Putamen (tissue), 1 donor: ENCODE measurements around the gene DNAJA3.

Experiments
- DNase-seq: peaks from one replicate; pipeline ENCODE4 v3.0.0-alpha.2; 2016; ENCODE audit warnings: low spot score

Gene DNAJA3

DNA sequence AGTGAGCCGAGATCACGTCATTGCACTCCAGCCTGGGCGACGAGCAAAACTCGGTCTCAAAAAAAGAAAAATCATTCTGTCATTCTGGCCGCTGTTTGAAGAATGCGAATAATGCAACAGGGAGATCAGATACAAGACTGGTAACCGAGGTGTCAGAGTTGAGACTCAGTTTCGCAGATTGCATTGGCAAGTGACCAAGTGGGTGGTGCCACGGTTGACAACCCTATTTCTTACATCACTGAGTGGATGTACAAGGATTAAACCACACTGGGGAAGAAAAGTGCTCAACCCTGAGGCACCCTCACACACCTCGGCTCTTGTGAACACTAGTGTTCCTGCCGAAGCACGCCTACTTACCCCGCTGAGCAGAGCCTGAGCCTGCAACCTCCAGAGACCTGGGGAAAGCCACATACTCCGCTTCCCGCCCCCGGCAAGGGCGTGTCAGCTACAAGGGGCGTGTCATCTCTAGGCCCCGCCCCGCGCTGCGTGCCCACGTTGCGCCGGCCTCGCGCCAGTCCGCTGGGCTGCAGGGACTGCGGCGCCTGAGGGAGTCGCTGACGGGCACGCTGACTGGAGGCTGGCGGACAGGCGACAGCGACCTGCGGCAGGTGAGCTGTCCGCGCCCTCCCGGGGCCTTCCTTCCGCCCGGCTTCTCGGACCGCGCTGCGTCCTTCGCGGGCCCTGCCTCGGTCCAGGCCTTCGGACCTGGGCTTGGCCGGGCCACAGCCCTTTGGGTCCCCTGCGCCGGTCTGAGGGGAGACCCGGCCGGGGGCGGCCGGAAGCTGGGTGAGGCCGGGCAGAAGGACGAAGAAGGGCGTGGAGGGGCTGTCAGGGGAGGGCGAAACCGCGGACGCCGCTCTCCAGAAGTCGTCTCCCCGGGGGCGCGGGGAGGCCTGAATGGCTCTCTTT is 50.5 kb downstream of the DNAJA3 start, which contains the start of gene HMOX2:
Gene HMOX2, plus strand, starts transcription at position 519 of the 909 bp plus-strand sequence. CDS start 29,127 bp downstream, outside the sequence.
- DNase-seq: peak; percentile 95

GRCh38 chr16:4477966-4478365 is 52.3 kb downstream of the DNAJA3 start:
- no peak for DNase-seq

DNA sequence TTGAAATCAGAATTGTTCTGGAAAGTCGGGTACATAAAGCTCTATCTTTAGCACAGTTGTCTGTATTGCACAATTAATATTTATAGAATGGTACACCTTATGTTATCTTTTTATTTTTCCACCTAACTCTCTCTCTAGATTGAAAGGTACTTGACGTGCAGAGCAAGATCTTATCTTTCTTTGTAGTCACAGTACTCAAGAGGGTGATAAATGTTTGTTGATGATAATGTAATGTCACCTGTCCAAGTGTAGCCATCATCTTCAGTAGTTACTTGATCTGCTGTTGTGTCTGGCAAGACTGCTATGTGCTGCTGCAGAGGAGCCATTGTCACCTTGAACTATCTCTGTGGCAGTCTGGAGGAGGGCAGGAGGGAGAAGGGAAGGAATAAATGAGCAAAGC is 55.9 kb downstream of the DNAJA3 start:
- DNase-seq: no peak

DNA sequence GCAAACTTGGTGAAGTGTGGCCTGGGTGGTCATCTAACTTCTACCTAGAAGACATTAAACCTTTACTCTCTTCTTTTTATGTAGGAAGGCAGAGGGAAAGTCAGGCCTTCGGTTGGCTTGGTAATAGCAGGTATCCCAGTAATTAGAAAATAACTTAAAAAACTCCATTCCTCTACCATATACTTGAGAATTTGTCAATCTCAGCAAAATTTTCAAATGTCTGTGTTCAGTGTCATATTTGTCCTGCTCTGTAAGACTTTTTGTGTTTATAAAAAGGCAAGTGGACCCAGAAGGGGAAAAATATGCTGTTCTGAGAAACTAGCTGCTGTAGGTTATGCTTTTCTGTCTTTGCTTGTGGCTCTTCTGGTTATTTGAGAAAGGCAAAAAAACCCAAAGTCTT is 56.3 kb downstream of the DNAJA3 start:
- DNase-seq: no peak

- DNase-seq: no peak
These were observed 60.6 kb downstream of the DNAJA3 start for GRCh38 chr16:4486126-4486893.

- no peak for DNase-seq
These were observed 62.4 kb downstream of the DNAJA3 start for GRCh38 chr16:4487955-4488498.

DNA sequence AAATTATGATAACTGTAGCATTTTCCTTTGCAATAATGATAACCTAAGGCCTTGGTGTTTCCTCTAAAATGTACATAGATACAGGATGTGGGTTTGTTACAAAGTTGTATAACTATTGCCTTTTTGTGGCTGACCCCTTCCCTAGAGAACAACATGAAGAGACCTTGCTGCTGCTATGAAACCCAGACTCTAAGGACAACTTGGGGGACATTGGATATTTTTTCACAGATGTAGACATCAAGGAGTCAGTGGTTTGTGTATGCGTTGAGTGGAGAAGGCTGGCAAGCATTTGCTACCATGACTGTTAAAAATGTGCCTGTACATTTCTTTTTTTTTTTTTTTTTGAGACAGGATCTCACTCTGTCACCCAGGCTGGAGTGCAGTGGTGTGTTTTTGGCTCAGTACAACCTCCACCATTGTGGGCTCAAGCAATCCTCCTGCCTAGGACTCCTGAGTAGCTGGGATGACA is 62.9 kb downstream of the DNAJA3 start:
- no peak for DNase-seq

DNA sequence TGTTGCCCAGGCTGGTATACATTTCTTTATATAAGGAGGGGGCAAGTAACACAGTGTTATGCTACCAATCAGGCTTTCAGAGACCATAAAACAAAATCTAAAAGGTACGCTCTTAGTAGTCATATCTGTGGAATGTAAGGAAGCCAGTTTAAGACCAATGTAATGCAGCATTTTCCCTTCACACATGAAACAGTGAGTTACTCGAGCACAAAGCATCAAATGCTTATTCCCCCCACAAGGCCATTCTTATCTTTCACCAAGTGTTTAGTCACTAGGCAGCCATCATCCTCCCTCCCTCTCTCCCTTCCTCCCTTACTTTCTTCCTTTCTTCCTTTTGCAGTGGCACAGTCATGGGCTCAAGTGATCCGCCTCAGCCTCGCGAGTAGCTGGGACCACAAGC is 63.4 kb downstream of the DNAJA3 start:
- DNase-seq: no peak

DNA sequence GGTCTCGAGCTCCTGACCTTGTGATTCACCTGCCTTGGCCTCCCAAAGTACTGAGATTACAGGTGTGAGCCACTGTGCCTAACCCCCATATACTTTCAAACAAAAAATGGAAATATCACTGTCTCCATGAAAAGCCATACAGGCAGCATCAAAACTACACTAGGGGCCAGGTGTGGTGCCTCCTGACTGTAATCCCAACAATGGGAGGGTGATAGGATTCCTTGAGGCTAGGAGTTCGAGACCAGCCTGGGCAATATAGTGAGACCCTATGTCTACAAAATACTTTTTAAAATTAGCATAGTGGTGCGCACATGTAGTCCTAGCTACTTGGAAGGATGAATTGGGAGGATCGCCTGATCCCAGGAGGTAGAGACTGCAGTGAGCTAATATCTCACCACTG is 66.2 kb downstream of the DNAJA3 start:
- DNase-seq: no peak

DNA sequence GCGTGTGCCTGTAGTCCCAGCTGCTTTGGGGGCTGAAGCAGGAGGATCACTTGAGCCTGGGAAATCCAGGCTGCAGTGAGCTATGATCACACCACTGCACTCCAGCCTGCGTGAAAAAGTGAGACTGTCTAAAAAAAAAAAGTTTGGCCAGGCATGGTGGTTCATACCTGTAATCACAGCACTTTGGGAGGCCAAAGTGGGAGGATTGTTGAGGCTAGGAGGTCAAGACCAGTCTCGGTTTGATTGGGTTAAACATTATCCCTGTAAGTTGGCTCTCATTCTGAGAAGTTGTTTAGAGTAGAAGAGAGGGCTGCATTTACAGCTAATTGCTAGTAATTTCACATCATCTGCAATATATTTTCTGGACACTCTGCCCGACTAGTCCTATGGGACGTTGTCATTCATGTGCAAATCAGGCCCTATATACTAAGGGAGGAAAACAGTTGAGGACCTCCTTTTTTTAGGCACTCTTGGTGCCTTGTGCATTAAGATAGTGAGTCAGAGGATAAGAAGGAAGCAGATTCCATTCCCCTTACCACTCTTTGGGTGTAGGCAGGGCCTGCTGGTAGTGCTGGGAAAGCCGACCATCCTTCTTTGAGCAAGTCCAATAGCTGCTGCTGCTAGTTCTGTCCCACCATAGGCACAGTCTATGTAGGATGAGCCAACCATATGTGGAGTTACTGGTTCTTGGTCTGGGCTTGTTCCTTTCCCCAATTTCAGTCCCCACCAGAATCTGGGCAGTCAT is 69.2 kb downstream of the DNAJA3 start:
- no peak for DNase-seq

- DNase-seq: no peak
These were observed 70.1 kb downstream of the DNAJA3 start for GRCh38 chr16:4495766-4496165.

DNA sequence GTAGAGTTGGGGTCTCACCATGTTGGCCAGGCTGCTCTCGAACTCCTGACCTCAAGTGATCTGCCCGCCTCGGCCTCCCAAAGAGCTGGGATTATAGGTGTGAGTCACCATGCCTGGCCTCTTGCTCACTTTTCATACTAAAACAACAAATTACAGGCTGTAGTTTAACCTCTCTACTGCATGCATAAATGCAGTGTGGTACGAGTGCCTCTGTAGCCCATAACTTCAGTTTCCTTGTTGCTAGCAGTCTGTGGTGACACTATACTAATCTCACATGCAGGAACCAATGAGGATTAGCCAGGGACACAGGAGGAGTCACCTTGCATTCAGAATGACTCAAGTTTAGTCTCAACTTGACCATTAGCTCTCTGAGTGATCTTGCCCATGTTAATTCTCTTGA is 70.6 kb downstream of the DNAJA3 start:
- no peak for DNase-seq

DNA sequence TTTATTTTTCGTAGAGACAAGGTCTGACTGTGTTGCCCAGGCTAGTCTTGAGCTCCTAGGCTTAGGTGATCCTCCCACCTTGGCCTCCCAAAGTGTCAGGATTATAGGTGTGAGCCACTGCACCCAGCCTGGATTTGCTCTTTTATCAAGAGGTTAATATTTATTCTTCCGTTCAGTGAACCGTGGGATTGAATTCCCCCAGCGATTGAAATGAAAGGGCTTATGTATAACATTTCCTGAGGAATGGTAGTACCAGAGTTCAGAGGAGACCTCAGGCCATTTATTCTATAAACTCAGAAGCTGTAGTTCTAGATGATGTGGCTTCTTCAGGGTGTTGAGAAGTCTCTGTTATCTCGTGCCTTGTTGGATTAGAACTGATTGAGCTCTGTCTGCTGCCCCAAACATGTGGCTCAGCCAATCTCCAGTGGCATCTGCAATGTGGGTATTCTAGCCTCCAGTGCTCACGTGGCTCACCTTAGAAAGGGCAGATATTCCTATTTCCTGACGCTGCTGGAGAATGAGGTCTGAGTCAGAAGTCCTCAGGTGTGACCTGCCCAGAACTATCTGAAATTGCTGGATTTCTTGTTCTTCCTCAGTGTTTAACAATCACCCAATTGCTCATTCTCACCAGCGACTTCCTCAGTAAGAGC is 73.0 kb downstream of the DNAJA3 start:
- DNase-seq: no peak

DNA sequence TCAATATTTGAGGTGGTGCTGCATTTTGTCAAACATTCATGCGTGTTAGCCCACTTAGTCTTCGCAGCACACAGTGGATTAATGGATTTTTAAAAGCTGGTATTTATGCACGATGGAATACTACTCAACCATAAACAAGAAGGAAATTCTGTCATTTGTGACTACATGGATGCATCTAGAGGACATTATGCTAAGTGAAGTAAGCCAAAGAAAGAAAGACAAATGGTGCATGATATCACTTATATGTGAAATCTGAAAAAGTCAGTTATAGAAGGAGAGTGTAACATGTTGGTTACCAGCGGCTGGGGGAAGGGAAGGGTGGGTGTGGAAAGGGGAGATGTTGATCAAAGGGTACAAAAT is 73.5 kb downstream of the DNAJA3 start:
- no peak for DNase-seq

DNA sequence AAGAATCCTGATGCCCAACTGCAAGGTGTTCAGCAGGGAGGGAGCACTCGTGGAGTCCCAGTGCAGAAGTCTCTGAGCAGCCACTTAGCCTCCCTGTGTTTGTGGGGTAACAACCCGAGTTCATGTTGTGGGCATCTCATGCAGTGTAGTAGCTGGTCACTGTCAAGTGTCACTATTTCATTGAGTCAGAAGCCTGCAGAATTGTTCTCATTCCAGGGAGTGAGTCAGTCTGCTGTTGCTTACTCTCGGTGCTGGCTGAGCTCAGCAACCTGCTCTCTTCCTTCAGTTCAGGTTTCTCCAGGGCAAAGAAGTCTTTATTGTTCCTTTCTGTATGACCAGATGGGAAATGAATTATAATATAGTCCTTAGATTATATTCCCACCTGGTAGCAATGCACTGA is 74.6 kb downstream of the DNAJA3 start:
- no peak for DNase-seq

DNA sequence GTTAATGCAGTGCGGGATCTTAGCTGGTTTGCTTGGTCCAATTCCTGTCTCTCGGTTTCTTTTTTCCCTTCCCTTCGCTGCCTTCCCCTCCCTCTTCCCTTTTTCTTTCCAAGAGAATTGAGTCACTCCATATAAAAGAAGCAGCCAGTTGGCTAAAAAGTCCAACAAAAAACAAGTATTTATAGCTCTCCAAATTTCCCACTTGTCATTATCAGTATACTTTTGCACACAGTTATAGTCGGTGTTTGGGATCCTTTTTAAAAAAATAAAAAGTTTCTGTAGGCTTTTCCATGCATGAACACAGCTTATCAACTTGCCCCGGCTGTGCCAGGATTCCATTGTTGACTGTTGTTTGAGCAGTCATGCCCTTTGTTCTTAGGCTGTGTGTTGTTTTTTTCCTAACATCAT is 75.4 kb downstream of the DNAJA3 start:
- no peak for DNase-seq

GRCh38 chr16:4505356-4506147 is 79.9 kb downstream of the DNAJA3 start:
- DNase-seq: peak; percentile 82
